NCI-H2227 (cell line): Measurements from ENCODE around the gene MGAT5B.
"Not testable (repeated sequence)": the region's sequence is repeated elsewhere in the genome, so short reads cannot be mapped to it uniquely, and the experiment has no call there.

Experiments used
- DNase-seq: peaks from one replicate; lab custom pipeline; 2025; ENCODE audit not compliant: unreplicated experiment; lab: John Stamatoyannopoulos, UW

The MGAT5B gene

GRCh38 chr17:76868176-76868668, at the start of gene MGAT5B:
Gene MGAT5B, plus strand, starts transcription at chr17:76868404. Its CDS starts 626 bp downstream, at chr17:76869030.
- DNase-seq: peak; percentile 93

- no peak for DNase-seq
These were observed 48.2 kb upstream of the MGAT5B start for GRCh38 chr17:76820039-76820438.

- no peak for DNase-seq
These were observed 47.6 kb upstream of the MGAT5B start for GRCh38 chr17:76820561-76820960.

- DNase-seq: no peak
These were observed 45.9 kb upstream of the MGAT5B start for GRCh38 chr17:76822184-76822778.

GRCh38 chr17:76824093-76824492, 44.1 kb upstream of the MGAT5B start:
- DNase-seq: no peak

GRCh38 chr17:76826330-76827068, 41.7 kb upstream of the MGAT5B start:
- DNase-seq: no peak

GRCh38 chr17:76827736-76828135, 40.5 kb upstream of the MGAT5B start:
- no peak for DNase-seq

GRCh38 chr17:76830987-76831715, 37.1 kb upstream of the MGAT5B start:
- DNase-seq: no peak

- no peak for DNase-seq
These were observed 35.1 kb upstream of the MGAT5B start for GRCh38 chr17:76833034-76833644.

GRCh38 chr17:76833747-76834146, 34.5 kb upstream of the MGAT5B start:
- no peak for DNase-seq

- DNase-seq: peak; percentile 16
These were observed 33.3 kb upstream of the MGAT5B start for GRCh38 chr17:76834870-76835269.

- DNase-seq: no peak
These were observed 27.8 kb upstream of the MGAT5B start for GRCh38 chr17:76840443-76840767.

GRCh38 chr17:76840884-76841775, 27.1 kb upstream of the MGAT5B start:
- DNase-seq: no peak

GRCh38 chr17:76841776-76842405, 26.3 kb upstream of the MGAT5B start:
- DNase-seq: peak; percentile 86

GRCh38 chr17:76843068-76843467, 25.1 kb upstream of the MGAT5B start:
- DNase-seq: not testable (repeated sequence)

GRCh38 chr17:76843703-76844484, 24.3 kb upstream of the MGAT5B start:
- DNase-seq: no peak

GRCh38 chr17:76844485-76844829, 23.7 kb upstream of the MGAT5B start:
- no peak for DNase-seq

GRCh38 chr17:76844846-76845245, 23.4 kb upstream of the MGAT5B start:
- DNase-seq: no peak

GRCh38 chr17:76845541-76846017, 22.6 kb upstream of the MGAT5B start:
- no peak for DNase-seq
